Measurements from ENCODE around the gene CBLB.

CBLB gene

DNA sequence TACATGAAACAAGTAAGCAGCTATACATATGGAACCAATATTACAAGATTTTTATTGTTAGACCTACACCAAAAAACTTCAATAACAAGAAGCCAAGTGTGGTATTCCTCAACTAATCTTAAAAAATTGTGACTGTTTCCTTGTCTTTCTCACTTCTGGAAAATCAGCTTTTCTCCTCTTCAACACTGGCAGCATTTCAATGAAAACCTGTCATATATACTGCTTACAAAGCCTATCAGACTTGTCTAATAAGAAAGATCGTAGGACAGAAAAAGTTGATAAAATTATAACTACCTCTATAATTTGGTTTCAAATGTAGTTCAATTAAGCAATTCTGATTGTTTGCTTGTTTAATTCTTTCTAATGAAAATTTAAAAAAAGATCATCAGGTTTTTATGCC is 55.1 kb downstream of the CBLB start:
- no peak for DNase-seq

DNA sequence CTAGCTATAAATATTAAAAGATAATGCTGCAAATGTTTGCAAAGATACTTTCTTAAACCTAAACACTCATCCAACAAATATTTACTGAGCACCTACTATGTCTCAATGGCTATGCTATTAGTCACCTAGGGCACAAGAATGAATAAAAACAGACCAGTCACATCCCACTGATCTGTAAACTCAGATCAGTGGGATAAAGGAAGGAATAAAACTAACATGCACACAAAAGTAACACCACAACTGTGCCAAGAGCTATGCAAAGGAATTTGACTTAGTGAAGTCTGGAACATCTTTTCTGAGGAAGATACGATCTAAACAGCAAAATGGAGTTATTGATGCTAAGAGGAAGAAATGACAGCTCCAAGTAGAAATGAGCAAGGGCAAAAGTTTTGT is 56.6 kb downstream of the CBLB start:
- DNase-seq: no peak

DNA sequence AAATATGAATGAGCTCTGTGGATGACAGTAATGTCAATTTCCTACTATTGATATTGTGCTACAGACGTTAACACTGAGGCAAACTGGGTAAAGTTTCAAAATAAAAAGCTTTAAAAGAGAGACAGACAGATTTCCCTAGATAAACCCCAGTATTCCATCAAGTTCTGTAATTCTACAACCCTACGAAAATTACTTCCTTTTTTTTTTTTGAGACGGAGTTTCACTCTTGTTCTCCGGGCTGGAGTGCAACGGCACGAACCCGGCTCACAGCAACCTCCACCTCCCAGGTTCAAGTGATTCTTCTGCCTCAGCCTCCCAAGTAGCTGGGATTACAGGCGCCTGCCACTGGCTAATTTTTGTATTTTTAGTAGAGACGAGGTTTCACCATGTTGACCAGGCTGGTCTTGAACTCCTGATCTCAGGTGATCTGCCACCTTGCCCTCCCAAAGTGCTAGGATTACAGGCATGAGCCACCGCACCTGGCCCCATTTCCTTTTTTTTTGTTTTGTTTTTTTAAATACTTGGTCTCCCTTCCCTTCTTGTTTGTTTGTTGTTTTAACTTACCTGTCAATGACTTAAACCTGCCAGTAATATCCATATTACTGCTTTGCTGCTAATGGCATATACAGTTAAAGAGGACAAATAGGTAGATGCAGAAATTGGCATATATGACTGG is 57.2 kb downstream of the CBLB start:
- no peak for DNase-seq

DNA sequence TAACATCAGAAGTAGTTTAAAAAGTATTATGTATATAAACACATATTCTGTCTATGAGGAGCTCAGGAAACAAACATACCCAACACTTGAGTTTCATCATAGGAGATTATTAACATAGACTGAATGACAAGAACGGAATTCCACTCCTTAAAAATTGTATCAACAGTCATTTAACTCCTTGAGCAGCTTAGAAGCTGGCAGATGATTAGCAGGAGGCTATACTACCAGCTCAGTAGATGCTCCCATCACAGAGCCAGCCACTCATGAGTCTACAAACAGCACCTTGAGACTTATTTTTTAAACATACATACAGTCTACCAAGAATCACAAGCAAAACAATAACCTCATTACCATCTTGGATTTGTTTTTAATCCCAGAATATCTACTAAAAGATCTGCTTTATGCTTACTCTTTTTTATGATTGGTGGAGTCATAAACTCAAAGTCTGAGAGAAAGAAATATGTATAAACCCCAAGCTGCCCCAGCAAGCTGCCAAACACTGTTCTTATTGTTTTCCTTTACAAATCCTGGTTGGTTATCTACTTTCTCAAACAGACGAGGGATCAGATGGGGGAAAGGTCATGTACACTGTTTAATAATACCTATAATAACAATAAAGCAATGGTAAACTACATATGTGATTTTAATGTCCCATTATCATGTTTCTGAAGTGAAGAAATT is 59.5 kb downstream of the CBLB start:
- no peak for DNase-seq

DNA sequence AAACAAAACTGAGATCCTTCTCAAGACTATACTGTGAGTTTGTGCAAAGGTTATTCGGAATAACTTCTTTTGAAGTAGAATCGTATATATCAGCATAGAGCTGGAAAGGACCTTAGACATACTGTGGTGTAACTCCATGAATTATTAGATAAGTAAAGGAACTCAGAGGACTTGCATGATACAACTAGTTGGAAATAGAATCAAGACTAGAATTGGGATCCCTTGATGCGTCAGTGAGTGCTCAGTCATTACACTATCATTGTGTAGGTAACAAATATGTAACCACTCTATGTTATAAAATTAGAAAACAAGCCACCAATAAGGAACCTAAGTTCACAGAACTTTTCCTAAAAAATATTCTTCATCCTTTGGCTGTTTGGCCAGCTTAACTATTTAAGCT is 61.1 kb downstream of the CBLB start:
- DNase-seq: no peak

DNA sequence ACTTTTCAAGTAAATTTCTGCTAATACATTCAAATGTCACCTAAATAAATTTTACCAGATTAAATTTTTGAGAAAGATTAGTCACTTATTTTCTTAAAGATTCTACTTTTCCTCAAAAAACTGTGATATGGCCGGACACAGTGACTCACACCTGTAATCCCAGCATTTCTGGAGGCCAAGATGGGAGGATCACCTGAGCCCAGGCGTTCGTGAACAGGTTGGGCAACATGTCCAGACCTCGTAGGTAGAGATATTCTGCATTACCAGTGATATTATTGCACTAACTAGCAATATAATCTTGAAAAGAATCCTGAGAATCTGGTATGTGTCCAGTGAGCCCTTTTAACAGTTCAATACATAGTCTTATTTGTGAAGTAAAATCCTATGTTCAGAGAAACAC is 61.7 kb downstream of the CBLB start:
- no peak for DNase-seq

DNA sequence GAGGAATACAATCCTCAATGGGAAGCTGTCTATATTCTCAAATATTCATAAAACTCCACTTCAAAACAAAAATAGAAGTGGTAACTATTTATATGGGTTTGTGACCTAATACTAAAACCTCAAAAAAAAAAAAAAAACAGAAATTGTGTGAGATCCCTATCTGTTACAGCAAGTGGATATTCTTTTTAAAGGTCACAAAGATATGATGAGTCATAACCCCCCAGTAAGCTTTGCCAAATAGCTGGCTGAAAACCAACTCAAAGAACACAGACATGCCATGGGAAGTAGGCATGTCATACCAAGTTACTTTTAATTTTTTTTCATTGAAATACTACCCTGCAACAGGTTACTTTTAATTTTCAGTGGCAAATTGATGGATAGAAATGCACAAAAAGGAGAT is 62.5 kb downstream of the CBLB start:
- no peak for DNase-seq

DNA sequence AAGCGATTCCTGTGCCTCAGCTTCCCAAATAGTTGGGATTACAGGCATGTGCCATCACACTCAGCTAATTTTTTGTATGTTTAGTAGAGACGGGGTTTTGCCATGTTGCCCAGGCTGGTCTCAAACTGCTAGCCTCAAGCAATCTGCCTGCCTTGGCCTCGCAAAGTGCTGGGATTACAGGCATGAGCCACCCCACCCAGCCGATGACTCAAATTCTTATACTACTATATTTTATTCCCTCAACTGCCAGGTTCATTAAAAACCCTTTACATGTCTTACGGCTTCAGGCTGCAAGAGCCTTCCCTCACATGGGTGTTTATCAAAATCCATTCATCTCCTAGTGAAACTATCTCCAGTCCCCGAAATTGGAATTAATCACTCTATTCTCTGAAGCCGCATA is 63.4 kb downstream of the CBLB start:
- DNase-seq: no peak

DNA sequence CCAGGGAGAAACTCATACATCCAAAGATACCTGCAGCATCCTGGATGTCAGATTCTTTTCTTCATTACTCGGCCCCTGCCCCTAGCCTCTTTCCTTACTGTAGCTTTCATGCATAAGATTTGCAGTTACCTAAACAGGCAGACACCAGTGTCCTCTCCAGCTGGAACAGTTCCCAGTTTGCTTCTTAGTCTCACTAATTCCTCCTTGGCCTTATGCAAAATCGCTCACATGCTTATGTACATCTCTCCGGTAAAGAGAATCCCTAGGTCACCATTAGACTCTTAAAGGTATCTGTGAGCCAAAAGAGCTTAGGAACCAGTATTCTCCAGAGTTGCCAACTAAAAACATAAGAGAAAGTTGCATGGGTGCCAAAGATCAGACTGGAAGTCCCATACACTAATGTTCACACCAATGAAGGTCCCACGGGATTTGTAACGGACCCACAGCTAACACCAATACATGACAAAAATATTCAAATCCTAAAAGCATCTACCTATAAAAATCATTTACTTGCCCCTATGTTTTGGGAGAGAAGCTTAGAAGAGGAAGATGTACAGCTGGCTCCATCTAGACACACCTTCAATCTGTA is 66.6 kb downstream of the CBLB start:
- no peak for DNase-seq

DNA sequence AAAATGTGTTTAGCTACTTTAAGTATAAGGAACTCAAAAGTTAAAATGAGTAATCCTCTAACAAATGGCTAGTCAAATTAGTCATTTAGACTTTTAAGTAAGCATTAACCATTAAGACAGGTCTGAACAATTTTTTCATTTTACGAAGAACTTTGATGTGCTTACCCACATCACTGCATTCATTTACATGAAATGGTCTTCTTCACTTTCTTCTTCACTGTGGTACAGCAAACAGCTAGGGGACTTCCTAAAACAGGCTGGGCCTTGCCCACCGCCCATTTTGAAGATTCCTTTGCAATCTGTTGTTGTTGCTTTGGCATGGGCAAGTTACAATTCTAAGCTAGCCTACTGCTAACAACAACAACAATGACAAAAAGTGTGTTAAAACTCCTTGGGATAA is 67.4 kb downstream of the CBLB start:
- DNase-seq: no peak

DNA sequence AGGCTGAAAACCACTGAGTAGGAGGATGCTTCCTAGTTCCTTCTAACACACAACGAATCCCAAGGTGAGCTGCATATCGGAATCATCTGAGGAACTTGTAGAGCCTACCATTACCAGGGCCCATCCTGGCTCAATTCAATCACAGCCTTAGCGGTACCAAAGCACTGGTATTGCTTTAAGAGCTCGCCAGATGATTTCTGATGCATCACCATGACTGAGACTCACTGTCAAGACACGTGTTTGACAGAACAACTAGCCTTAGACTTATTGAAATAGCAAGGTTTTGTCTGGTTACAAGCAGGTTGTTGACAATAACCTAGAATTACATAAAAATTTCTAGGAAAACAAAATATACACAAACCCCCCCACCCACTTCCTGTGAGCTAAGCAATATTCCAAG is 68.5 kb downstream of the CBLB start:
- DNase-seq: no peak

DNA sequence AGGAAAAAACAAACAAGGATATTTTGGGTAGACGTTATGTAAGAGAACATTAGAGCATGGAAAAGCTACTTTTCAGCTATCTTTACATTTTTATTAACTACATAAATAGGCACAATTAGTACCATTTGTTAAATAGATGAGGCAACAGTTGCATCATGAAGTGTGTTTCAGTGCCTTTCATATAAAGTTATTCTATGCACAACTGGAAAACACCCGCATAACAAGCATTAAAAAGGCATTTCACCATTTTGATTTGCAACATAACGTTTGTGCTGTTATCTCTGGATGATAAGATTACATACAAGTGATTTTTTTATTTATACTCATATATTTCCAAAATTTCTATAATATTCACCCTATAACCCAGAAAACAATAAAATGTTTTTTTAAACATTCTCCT is 69.5 kb downstream of the CBLB start:
- DNase-seq: no peak

DNA sequence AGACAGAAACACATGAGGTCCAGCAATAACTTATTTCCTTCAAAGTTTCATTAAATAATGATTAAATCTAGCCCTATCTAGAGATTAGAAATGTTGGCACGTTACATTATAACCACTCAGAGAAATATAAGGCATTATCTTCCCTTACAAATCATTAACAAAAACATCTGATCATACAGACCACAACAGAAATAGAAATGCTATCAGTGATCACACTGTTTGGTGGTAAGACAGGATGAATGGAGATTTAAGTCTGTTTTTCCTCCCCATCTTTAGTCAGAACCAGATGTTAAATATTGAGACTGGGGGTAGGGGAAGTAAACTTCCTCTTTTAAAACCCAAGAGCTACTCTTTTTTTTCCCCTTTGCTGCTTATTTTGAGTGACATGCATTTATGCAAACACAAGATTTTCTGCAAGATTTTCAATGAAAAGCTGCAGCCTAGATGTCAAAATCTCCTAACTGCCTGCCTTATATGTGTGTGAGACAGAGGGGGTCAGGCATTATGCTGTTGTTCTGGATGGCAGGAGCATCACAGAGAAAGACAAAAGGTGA is 70.4 kb downstream of the CBLB start:
- DNase-seq: no peak

DNA sequence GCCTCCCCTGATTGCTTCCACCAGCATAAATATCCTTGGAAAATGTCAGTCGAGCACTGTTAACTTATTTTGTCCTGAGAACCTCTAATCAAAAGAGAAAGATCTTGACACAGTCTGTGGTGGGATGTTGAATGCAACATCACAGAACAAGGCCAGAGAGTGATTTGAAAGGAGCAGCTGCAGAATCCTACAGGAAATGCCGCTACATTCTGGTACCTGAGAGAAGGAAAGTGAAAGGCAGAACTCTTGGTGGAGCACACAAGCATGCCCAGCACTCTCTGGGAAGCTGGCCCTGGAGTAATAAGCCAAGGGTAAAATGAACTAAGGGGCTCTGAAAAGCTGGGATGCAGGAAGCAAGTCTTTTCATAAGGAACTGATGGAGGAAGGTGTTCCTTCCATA is 75.8 kb downstream of the CBLB start:
- no peak for DNase-seq

DNA sequence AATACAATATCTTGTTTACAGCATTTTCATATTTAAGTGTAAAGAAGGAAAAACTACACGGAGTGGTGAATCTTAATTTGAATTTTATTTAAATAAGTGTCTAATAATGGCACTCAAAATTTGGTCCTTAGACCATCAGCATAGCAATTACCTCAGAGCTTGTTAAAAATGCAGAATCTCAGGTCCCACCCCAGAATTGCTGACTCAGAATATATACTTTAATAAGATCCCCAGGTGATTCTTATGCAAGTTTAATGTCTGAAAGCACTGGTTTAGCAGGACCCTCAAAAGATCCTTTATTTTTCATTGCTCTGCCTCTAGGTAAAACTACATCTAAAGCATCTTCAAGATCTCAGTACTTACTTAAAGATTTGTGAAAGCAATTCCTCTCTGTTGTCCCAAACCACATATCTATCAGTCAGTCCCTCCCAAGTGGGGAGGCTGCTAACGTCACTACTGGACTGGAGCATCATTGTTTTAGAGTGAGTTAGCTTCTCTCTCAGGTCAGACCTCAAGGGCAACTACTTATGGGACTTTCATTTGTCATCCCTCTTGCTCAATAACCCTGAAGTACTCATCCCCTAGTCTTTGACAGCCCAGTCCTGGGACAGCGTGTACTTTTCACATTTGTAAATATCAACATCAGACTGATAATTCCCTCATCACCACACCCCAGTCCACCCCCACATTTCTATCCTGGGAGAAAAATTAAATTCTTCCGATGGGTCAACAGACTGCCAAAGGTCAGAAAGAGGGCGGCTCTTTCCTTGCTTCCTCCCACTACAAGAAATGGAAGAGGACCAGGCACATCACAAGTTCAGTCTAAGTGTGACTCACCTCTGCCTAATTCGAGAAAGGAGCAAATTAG is 76.7 kb downstream of the CBLB start:
- DNase-seq: no peak

DNA sequence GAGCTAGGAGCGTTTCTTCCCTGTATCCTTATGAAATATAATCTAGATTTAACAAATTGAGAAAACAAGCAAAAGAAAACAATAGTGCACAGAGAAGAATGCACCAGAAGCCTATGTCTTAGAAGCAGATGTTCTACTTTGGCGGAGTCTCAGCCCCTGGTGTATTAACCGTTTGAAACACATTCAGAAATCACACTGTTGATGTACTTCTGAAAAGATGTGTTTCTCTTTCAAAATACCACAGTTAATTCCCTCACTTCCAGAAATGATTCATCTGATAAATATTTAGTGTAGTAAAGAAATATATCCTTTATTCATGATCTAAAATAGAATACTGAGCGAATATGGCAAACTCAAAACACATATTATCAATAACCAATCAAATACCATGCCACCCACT is 77.7 kb downstream of the CBLB start:
- DNase-seq: no peak

DNA sequence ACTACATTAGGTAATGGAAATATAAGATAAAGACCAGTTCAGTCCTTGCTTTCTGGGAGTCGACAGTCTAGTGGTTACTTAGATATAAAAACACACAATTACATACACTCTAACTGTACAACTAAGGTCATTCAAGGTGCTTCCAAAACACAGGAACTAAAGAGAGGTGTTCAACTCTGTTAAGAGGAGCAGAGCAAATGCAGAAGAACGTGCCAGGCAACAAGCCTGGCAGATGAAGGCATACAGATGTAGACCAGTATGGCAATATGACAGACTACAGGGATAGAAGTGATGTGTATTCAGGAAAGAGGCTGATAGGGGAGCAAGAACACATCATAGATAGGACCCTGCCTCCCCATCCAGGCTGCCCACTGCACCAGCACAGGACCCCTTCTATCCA is 78.3 kb downstream of the CBLB start:
- DNase-seq: no peak

DNA sequence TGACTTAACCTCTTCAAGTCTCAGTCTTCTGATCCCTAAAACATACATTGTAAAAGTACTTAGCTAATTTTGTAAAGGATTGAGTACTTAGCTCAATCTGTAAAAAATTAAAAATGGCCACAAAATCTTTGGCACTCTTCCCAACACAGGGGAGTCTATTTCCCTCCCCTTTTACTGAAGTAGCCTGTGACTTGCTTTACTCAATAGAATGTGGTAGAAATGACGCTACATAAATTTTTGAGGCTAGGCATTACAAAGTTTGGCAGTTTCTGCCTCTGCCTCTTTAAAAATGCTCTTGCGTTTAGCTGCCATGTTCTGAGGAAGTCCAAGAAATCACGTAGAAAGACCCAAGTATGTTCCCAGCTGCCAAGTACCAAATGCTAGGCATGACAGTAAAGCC is 80.2 kb downstream of the CBLB start:
- DNase-seq: no peak

DNA sequence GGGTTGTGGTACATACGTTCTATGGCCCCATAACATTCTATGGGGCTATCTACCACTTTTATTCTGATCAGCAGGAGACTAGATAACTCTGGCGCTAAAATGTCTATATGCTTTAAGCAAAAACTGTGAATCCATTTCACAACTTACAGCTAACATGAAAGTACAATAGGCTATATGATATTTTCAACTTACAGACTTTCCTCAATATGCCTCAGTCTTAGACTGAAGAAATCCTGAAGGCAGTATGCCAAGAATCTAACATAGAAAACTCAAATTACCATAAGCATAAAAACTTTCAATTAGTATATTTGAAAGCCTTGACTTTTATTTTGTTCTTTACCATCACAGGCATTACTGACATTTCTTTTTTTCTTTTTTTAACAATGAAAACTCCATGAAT is 81.4 kb downstream of the CBLB start:
- no peak for DNase-seq

DNA sequence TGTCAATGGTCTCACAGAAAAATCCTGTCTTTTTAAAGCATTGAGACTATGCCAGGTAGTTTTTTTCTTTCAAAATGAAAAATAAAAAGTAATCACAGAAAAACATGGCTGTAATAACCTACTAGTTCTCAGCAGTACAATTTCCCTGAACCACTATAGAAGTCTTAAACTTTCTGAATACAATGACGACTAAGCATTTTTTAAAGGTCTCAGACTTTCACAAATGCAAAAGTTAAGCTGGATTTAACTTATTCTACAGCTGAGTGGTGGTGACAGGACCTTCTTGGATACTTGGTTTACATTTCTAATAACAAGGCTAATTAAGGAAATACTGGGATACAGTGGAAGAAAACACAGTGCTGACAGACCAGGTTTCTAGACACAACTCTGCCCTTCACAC is 81.8 kb downstream of the CBLB start:
- DNase-seq: no peak

DNA sequence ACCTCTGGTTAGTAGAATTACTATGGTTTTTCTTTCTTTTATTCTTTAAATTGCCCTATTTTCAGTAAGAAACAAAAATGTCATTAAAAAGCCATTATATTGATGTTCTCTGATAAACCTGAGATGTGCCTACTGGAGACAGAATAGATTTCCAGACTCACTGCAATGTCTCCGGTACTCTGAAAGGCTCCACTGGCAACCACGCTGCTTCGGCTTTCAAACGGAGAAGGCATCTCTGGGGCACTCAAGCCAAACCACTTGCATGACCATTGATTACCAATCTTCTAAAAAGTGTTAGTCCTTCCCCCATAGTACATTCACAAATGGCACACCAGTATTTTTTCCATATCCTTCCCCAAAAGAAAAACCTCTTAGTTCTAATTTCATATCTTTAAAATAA is 82.6 kb downstream of the CBLB start:
- no peak for DNase-seq

DNA sequence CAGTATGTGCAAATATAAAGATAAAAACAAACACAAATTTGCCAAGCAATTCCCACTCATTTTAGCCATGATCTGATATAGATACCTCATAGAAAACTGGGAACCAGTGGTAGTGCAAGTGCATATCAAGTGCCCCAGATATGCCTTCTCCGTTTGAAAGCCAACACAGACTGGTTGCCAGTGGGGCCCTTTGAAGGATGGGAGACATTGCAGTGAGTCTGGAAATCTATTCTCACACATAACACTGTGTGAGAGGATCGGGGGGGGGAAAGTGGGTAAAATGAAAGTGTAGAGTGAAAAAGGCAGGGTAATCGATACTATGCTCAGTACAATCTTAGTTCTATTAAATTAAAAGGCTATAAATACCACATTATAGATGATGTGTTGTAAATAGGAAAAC is 83.0 kb downstream of the CBLB start:
- DNase-seq: no peak

DNA sequence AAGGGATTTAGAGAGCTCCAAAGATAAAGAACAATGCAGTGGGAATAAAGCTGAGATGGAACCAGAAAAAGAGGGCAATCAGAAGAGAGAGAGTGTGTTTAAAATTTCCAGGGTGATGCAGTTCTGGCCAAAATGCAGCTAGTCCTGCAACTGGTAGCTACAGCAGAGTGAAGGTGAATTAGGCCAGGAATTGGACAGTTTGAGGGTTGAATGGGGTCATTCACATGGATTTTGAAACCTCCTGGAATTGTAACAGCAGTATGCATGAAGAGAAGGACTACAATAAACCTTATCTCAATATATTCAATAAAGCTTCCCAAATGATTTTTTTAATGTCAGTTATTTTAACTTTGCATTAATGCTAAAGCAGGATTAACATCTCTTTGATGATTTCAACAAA is 85.2 kb downstream of the CBLB start:
- no peak for DNase-seq

DNA sequence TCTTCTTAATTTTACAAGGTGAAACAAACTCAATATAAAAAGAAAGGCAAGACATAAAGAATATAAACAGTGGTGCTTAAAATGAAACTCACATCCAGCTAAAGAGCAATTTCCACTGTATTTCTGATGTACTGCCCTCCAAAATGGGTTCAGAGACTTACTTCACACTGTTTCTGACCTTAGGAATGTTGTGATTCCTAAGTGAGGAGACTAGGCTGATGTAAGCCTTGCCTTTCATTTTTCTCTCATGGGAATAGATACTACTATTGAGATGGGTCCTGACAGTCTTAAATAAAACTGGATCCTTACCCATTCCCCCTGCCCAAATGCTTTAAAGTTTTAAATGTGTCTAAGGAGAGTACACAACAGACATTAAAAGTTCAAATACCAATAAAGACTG is 86.9 kb downstream of the CBLB start:
- no peak for DNase-seq

Measured in NCI-H1694 treated with DMSO at 0.1 percent for 48 hours (cell line).